Muscle layer of duodenum (tissue), 2 donors: ENCODE results near the gene FRMD3.

Experiments used
- H3K27ac ChIP-seq: one replicate; pipeline ENCODE4 v1.7.0; 2013; ENCODE audit warnings: mild to moderate bottlenecking, low read length
- H3K27me3 ChIP-seq: one replicate; pipeline ENCODE4 v1.7.0; 2013; ENCODE audit warnings: low read depth, mild to moderate bottlenecking, control low read depth, low read length
- H3K36me3 ChIP-seq, 2 donors: one replicate each; pipeline ENCODE4 v1.7.0; 2013; ENCODE audit warnings: low read length in 2 of 2, control low read depth in 1 of 2, mild to moderate bottlenecking in 1 of 2; ENCODE audit not compliant: insufficient read depth in 2 of 2, control insufficient read depth in 1 of 2
- H3K4me1 ChIP-seq, 2 donors: one replicate each; pipeline ENCODE4 v1.7.0; 2013; ENCODE audit warnings: low read length in 2 of 2, mild to moderate bottlenecking in 2 of 2, control low read depth in 1 of 2, moderate library complexity in 1 of 2; ENCODE audit not compliant: insufficient read depth in 2 of 2, control insufficient read depth in 1 of 2
- H3K4me3 ChIP-seq, 2 donors: one replicate each; pipeline ENCODE4 v1.7.0; 2013; ENCODE audit warnings: low read length in 2 of 2, low read depth in 1 of 2, mild to moderate bottlenecking in 1 of 2
- H3K9me3 ChIP-seq, 2 donors: one replicate each; pipeline ENCODE4 v1.7.0; 2013; ENCODE audit warnings: low read length in 2 of 2, control low read depth in 1 of 2, mild to moderate bottlenecking in 1 of 2; ENCODE audit not compliant: control insufficient read depth in 1 of 2
- donor health status: healthy.

Gene FRMD3

GRCh38 chr9:83497441-83497840, 40.8 kb downstream of the FRMD3 start:
- Histone ChIP-seq H3K27me3 (no peaks in the 10 kb centered on the region), H3K36me3 (no peaks in the 10 kb centered on the region), H3K27ac (no peak overlapping the region)

GRCh38 chr9:83491995-83492394, 46.2 kb downstream of the FRMD3 start:
- Histone ChIP-seq H3K4me1 (no peaks in the 10 kb centered on the region), H3K4me3 (no peak overlapping the region), H3K9me3 (no peaks in the 10 kb centered on the region), H3K27ac (no peak overlapping the region), H3K36me3 (no peaks in the 10 kb centered on the region), H3K27me3 (no peaks in the 10 kb centered on the region)

More at GRCh38 chr9:83497441-83497840, 40.8 kb downstream of the FRMD3 start:
- Histone ChIP-seq H3K4me1 (no peaks in the 10 kb centered on the region), H3K9me3 (no peaks in the 10 kb centered on the region), H3K4me3 (no peak overlapping the region)

- Histone ChIP-seq H3K4me1 (no peaks in the 10 kb centered on the region), H3K27ac (no peak overlapping the region), H3K27me3 (no peaks in the 10 kb centered on the region), H3K9me3 (no peaks in the 10 kb centered on the region), H3K4me3 (no peak overlapping the region), H3K36me3 (no peaks in the 10 kb centered on the region)
These were observed 46.8 kb downstream of the FRMD3 start for GRCh38 chr9:83491413-83491812.

- Histone ChIP-seq H3K4me3 (no peak overlapping the region), H3K9me3 (no peaks in the 10 kb centered on the region), H3K27me3 (no peaks in the 10 kb centered on the region), H3K36me3 (no peaks in the 10 kb centered on the region), H3K27ac (no peak overlapping the region), H3K4me1 (no peaks in the 10 kb centered on the region)
These were observed 48.2 kb downstream of the FRMD3 start for GRCh38 chr9:83489961-83490360.

- Histone ChIP-seq H3K4me1 (no peaks in the 10 kb centered on the region), H3K4me3 (no peak overlapping the region), H3K27me3 (no peaks in the 10 kb centered on the region), H3K9me3 (peaks cover 0 to 1% of the 10 kb centered on the region in 2 donors), H3K27ac (no peak overlapping the region), H3K36me3 (no peaks in the 10 kb centered on the region)
These were observed 53.2 kb downstream of the FRMD3 start for GRCh38 chr9:83484990-83485389.

GRCh38 chr9:83483223-83483622, 55.0 kb downstream of the FRMD3 start:
- Histone ChIP-seq H3K27me3 (no peaks in the 10 kb centered on the region), H3K9me3 (peaks cover 0 to 5% of the 10 kb centered on the region in 2 donors), H3K4me3 (no peak overlapping the region), H3K27ac (no peak overlapping the region), H3K4me1 (no peaks in the 10 kb centered on the region), H3K36me3 (no peaks in the 10 kb centered on the region)

GRCh38 chr9:83479765-83480164, 58.4 kb downstream of the FRMD3 start:
- H3K27ac ChIP-seq: no peak overlapping the region
- H3K9me3 ChIP-seq: peaks cover 0 to 5% of the 10 kb centered on the region in 2 donors
- no peak overlapping the region for H3K4me3 ChIP-seq
- no peaks in the 10 kb centered on the region for H3K4me1 ChIP-seq
- H3K36me3 ChIP-seq: no peaks in the 10 kb centered on the region
- no peaks in the 10 kb centered on the region for H3K27me3 ChIP-seq

GRCh38 chr9:83477571-83477970, 60.6 kb downstream of the FRMD3 start:
- Histone ChIP-seq H3K27ac (no peak overlapping the region), H3K4me1 (no peaks in the 10 kb centered on the region), H3K27me3 (no peaks in the 10 kb centered on the region), H3K4me3 (no peak overlapping the region), H3K36me3 (no peaks in the 10 kb centered on the region), H3K9me3 (peaks cover 0 to 5% of the 10 kb centered on the region in 2 donors)

- H3K27me3 ChIP-seq: no peaks in the 10 kb centered on the region
- H3K36me3 ChIP-seq: no peaks in the 10 kb centered on the region
- no peak overlapping the region for H3K4me3 ChIP-seq
- H3K4me1 ChIP-seq: no peaks in the 10 kb centered on the region
- H3K27ac ChIP-seq: no peak overlapping the region
- peaks cover 0 to 5% of the 10 kb centered on the region in 2 donors for H3K9me3 ChIP-seq
These were observed 61.1 kb downstream of the FRMD3 start for GRCh38 chr9:83477120-83477519.

- no peak overlapping the region for H3K4me3 ChIP-seq
- no peaks in the 10 kb centered on the region for H3K36me3 ChIP-seq
- peaks cover 0 to 5% of the 10 kb centered on the region in 2 donors for H3K9me3 ChIP-seq
- H3K4me1 ChIP-seq: no peaks in the 10 kb centered on the region
- no peak overlapping the region for H3K27ac ChIP-seq
- H3K27me3 ChIP-seq: no peaks in the 10 kb centered on the region
These were observed 61.7 kb downstream of the FRMD3 start for GRCh38 chr9:83476513-83476912.

- Histone ChIP-seq H3K4me3 (no peak overlapping the region), H3K27ac (no peak overlapping the region), H3K36me3 (no peaks in the 10 kb centered on the region), H3K4me1 (no peaks in the 10 kb centered on the region), H3K9me3 (peaks cover 0 to 5% of the 10 kb centered on the region in 2 donors), H3K27me3 (no peaks in the 10 kb centered on the region)
These were observed 62.5 kb downstream of the FRMD3 start for GRCh38 chr9:83475741-83476140.

- H3K36me3 ChIP-seq: no peaks in the 10 kb centered on the region
- no peak overlapping the region for H3K27ac ChIP-seq
- H3K9me3 ChIP-seq: peaks cover 0 to under 1% of the 10 kb centered on the region in 2 donors
- no peaks in the 10 kb centered on the region for H3K27me3 ChIP-seq
- no peaks in the 10 kb centered on the region for H3K4me1 ChIP-seq
- no peak overlapping the region for H3K4me3 ChIP-seq
These were observed 63.6 kb downstream of the FRMD3 start for GRCh38 chr9:83474631-83475030.
